Keratinocyte (primary cell): Measurements from ENCODE around the gene CDKAL1. TPM values are rescaled to one million over a fixed set of nuclear protein-coding genes. Genes with fewer than 3 reads are reported as not detected.

Experiments
- DNase-seq: peaks from one replicate; pipeline ENCODE4 v3.0.0-alpha.2; 2011; ENCODE audit warnings: low read depth, missing footprints, low spot score
- FAIRE-seq: peaks from 2 replicates; lab custom pipeline; 2011; peaks lifted over from hg19 to GRCh38; lab: Jason Lieb, UNC
- H2AFZ ChIP-seq: 2 replicates; pipeline ENCODE4 v1.6.0; 2012; ENCODE audit warnings: low read length, control low read depth, inconsistent platforms; ENCODE audit not compliant: control insufficient read depth
- H3K27ac ChIP-seq: 2 replicates; pipeline ENCODE4 v1.5.1; 2011; ENCODE audit warnings: low read length; ENCODE audit not compliant: control insufficient read depth, insufficient read depth
- H3K27me3 ChIP-seq: 3 replicates; pipeline ENCODE4 v1.6.0; 2011; ENCODE audit warnings: low read length; ENCODE audit not compliant: control insufficient read depth, insufficient read depth; ENCODE audit errors: extremely low read depth
- H3K36me3 ChIP-seq, 2 experiments: 2 replicates in 1 of 2; 3 replicates in 1 of 2; pipeline ENCODE4 v1.5.1; 2011; ENCODE audit warnings: low read length in 2 of 2, mild to moderate bottlenecking in 1 of 2; ENCODE audit not compliant: control insufficient read depth in 2 of 2, insufficient read depth in 2 of 2; ENCODE audit errors: extremely low read depth in 1 of 2
- H3K4me1 ChIP-seq: 3 replicates; pipeline ENCODE4 v1.5.1; 2011; ENCODE audit warnings: low read length; ENCODE audit not compliant: control insufficient read depth, insufficient read depth; ENCODE audit errors: extremely low read depth
- H3K4me2 ChIP-seq: 3 replicates; pipeline ENCODE4 v1.6.0; 2011; ENCODE audit warnings: low read depth, low read length; ENCODE audit not compliant: control insufficient read depth, insufficient read depth; ENCODE audit errors: extremely low read depth
- H3K4me3 ChIP-seq, 3 experiments: fragments of 200-600 bp in 1 of 3; sonication (generic) in 1 of 3; 2 replicates in 2 of 3; 3 replicates in 1 of 3; pipeline ENCODE4 v1.5.1; 2011 to 2016; ENCODE audit warnings: low read length in 3 of 3, mild to moderate bottlenecking in 3 of 3, control low read depth in 2 of 3, inconsistent platforms in 1 of 3, low read depth in 1 of 3, mixed read lengths in 1 of 3, mixed run types in 1 of 3, moderate library complexity in 1 of 3; ENCODE audit not compliant: control insufficient read depth in 2 of 3, insufficient read depth in 2 of 3; ENCODE audit errors: extremely low read depth in 1 of 3
- H3K79me2 ChIP-seq: 2 replicates; pipeline ENCODE4 v1.6.0; 2012; ENCODE audit warnings: low read length; ENCODE audit not compliant: control insufficient read depth, insufficient read depth
- H3K9ac ChIP-seq: 3 replicates; pipeline ENCODE4 v1.6.0; 2011; ENCODE audit warnings: low read length; ENCODE audit not compliant: control insufficient read depth, insufficient read depth; ENCODE audit errors: extremely low read depth
- H3K9me1 ChIP-seq: 3 replicates; pipeline ENCODE4 v1.6.0; 2011; ENCODE audit warnings: low read length; ENCODE audit not compliant: control insufficient read depth, insufficient read depth; ENCODE audit errors: extremely low read depth
- H3K9me3 ChIP-seq: 2 replicates; pipeline ENCODE4 v1.5.1; 2012; ENCODE audit warnings: low read depth, low read length; ENCODE audit not compliant: control insufficient read depth
- H4K20me1 ChIP-seq: 3 replicates; pipeline ENCODE4 v1.6.0; 2011; ENCODE audit warnings: low read length; ENCODE audit not compliant: control insufficient read depth, insufficient read depth; ENCODE audit errors: extremely low read depth
- CTCF ChIP-seq, 3 experiments: IDR thresholded peaks in 1 of 3; conservative IDR thresholded peaks in 1 of 3; optimal IDR thresholded peaks in 1 of 3; 2 replicates in 2 of 3; 3 replicates in 1 of 3; pipeline versions ENCODE3 to v1.5.1; 2011; ENCODE audit warnings: low read length in 3 of 3, mild to moderate bottlenecking in 3 of 3, moderate library complexity in 2 of 3, control low read depth in 1 of 3, inconsistent platforms in 1 of 3; ENCODE audit not compliant: insufficient read depth in 2 of 3; ENCODE audit errors: extremely low read depth in 1 of 3
- EZH2 ChIP-seq: IDR thresholded peaks from one replicate; pipeline ENCODE4 v1.6.1; 2012; ENCODE audit warnings: inconsistent platforms, mild to moderate bottlenecking, low read length, moderate library complexity
- dilution Hi-C: fragments of 300-500 bp; cut with MboI; formaldehyde crosslinking; loops from one replicate; pipeline ENCODE4 v1.7.0; 2020; ENCODE audit warnings: low sequenced_read_pairs; ENCODE audit not compliant: extremely low pct_ligation_motif_present
- polyA plus RNA-seq, 5 experiments: library from polyadenylated mRNA; depleted of rRNA in 3 of 5; stranded (reverse) in 3 of 5; stranded (forward) in 1 of 5; unstranded in 1 of 5; fragments of >200 nt; gene quantifications; 1 replicate in 1 of 5; 2 replicates in 3 of 5; 3 replicates in 1 of 5; pipeline versions ENCODE4 v1.2.1 to v1.2.3, GENCODE V29; 2011 to 2012; ENCODE audit warnings: missing spikeins in 2 of 5, low read depth in 1 of 5, low replicate concordance in 1 of 5

The CDKAL1 gene
- polyA plus RNA-seq, 1 donor (not counting 4 experiments of a cell fraction or from before 2014, with no cell fraction given), result 5.6 TPM

GRCh38 chr6:20539387-20539786 is 5.1 kb downstream of the CDKAL1 start:
- Histone ChIP-seq H3K27ac (no peak overlapping the region), H3K4me1 (peaks cover 39% of the 10 kb centered on the region), H3K4me3 (no peak overlapping the region), H3K9me3 (no peaks in the 10 kb centered on the region), H3K9ac (no peak overlapping the region), H3K27me3 (no peaks in the 10 kb centered on the region), H3K79me2 (peaks cover 29% of the 10 kb centered on the region), H4K20me1 (no peaks in the 10 kb centered on the region), H3K9me1 (no peaks in the 10 kb centered on the region), H3K36me3 (peaks cover 0 to 12% of the 10 kb centered on the region in 2 experiments), H3K4me2 (no peak overlapping the region), H2AFZ (no peak overlapping the region)
- no peak for DNase-seq
- dilution Hi-C loops, result no loop called here
- no peak for FAIRE-seq
- TF ChIP-seq EZH2 (no peak), CTCF (optimal IDR thresholded peaks at IDR 0.05 in 1 of 3, IDR thresholded peaks at IDR 0.05 in 1 of 3, conservative IDR thresholded peaks at IDR 0.05 in 1 of 3; ENCODE audit: extremely low read depth in 1 of 3, insufficient read depth in 2 of 3, low read length in 3 of 3) (no peak)

GRCh38 chr6:20540683-20541082 is 6.4 kb downstream of the CDKAL1 start:
- Histone ChIP-seq H3K79me2 (peaks cover 21% of the 10 kb centered on the region), H4K20me1 (no peaks in the 10 kb centered on the region), H3K9me3 (no peaks in the 10 kb centered on the region), H3K27me3 (no peaks in the 10 kb centered on the region), H3K9me1 (no peaks in the 10 kb centered on the region), H3K4me1 (peaks cover 30% of the 10 kb centered on the region), H2AFZ (no peak overlapping the region), H3K4me3 (no peak overlapping the region), H3K27ac (no peak overlapping the region), H3K36me3 (peaks cover 0 to 12% of the 10 kb centered on the region in 2 experiments), H3K4me2 (no peak overlapping the region), H3K9ac (no peak overlapping the region)
- TF ChIP-seq CTCF (optimal IDR thresholded peaks at IDR 0.05 in 1 of 3, IDR thresholded peaks at IDR 0.05 in 1 of 3, conservative IDR thresholded peaks at IDR 0.05 in 1 of 3; ENCODE audit: extremely low read depth in 1 of 3, insufficient read depth in 2 of 3, low read length in 3 of 3), result no peak
- no peak for TF ChIP-seq EZH2
- no peak for DNase-seq
- dilution Hi-C loops, result no loop called here
- no peak for FAIRE-seq
